GM04504 (cell line): ENCODE data around the gene ZFP62.
A peak's percentile ranks its signal among the peaks of the same experiment; 100 is the strongest.
"Not testable (repeated sequence)": the region's sequence is repeated elsewhere in the genome, so short reads cannot be mapped to it uniquely, and the experiment has no call there.

Source experiments
- DNase-seq: peaks from one replicate; pipeline ENCODE4 v3.0.0-alpha.2; 2012; ENCODE audit warnings: low read depth

The ZFP62 gene

DNA sequence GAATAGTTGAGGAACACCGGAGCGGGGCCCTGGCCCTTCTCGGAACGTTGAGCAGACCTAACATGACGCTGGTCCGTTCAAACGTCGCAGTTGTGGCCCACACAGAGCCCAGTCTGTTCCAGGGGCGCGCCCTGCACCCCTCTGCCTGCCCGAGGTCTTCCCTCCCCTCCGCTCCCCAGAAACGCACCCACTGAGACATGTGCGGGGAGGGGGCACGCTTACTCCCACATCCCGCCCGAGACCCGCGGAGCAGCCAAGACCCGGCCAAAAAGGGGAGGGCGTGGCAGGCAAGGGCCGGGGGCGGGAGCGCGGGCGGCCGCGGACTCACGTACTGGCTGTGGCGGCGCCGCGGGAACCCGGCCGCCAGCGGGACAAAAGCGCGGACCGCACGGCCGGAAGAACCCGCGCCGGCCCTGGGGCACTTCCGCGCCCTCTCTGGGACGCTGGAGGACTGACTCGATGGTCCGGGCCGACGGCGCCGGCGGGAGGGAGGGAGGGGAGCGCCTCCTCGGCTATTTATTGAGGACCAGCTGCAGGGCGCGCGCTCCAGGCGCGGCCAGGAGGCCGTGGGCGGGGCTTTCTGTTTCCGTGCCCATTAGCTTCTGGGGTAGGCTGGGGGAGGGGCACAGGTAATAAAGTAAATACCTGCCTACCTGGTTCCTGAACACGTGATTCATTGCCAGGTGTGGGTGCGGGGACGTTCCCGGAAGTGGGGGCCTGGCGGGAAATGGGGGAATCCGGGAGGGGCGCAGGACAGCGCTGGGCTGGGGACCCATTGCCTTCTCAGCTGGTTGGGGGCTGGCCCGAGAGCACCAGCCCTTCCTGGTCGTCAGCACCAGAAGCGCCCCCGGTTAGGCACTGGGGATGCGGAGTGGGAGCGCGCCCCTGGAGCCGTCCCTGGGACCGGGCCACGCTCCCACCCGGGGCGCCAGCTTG is at the start of gene ZFP62:
Gene ZFP62, minus strand, starts transcription at position 390 of the 936 bp plus-strand sequence. Its CDS starts 57 bp downstream, at position 333.
- peak; percentile 76 for DNase-seq

DNA sequence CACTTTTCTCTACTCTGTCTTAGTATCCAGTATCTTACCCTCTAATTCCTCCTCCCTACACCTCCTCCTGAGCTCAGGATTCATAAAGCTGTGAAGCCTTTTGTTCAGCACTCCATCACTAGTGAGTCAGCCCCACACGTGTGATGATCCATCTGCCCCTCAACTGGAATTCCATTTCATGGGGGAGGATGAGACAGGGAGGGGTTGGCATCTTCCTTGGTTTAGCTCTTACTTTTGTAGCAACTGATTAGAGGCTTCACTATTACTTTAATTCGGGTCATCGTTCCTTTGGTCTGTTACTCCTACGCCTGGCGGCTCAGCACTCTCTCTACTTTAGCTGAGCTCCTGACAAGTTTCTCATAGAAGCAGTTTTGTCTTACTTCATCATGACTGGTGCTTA is 49.7 kb upstream of the ZFP62 start:
- DNase-seq: no peak

DNA sequence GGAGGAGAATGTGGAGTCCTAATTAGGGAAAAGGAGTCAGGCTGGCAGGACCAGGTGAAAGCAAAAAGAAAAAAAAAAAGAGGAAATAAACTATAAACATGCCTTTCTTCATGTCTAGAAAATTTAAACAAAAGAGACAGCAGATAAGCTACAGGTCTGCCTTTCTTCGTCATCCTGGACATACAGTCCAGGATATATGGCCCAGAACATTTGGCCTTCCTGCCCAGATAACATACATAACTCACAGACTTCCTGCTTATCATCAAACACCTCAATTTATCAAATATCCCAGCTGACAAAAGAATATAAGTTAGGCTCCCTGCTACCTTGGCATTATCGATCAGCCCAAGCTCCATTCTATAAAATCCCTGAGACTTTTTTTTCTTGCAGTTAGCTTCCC is 49.1 kb upstream of the ZFP62 start:
- no peak for DNase-seq

DNA sequence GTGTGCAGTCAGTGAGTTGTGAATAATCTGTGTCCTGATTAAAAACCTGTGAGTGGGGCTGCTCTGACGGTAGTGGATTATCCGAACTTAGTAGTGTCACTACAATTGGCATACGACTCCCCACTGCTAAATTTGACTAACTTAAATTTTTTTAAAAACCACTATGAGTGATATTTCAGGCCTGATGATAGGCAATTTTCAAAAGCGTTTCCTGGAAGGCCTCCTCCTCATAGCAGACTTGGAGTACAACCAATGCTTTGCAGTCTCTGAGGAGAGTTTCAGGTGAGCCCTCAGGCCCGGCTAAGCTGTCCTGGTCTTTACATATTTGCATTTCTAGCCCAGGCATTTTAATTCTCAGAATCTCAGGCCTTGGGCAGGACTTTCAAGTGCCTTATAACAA is 48.7 kb upstream of the ZFP62 start:
- DNase-seq: no peak

DNA sequence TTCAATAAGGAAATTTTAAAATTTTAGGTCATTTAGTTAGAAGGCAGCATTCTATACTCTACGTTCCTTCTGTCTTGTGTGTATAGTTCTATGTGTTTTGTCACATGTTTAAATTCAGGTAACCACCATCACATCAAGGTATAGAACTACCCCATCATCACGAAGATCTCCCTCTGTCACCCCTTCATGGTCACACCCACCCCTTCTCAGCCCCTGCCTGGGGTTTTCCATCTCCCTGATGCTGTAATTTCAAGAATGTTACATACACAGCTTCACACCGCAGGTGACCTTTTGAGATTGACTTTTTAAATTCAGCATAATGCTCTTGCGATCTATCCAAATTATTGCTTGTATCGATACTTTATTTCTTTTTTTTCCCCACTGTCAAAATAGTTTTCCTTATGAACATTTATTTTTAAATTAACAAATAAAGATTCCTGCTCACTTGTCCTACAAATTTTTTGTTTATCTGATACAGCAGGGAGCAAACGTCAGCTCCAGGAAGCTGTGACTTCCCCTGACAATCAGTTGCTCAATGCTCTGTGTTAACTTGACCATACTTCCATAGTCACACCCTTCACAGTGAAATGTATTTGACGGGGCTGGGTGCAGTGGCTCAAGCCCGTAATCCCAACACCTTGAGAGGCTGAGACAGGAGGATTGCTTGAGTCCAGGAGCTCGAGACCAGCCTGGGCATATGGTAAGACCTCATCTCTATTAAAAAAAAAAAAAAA is 48.1 kb upstream of the ZFP62 start:
- DNase-seq: no peak

DNA sequence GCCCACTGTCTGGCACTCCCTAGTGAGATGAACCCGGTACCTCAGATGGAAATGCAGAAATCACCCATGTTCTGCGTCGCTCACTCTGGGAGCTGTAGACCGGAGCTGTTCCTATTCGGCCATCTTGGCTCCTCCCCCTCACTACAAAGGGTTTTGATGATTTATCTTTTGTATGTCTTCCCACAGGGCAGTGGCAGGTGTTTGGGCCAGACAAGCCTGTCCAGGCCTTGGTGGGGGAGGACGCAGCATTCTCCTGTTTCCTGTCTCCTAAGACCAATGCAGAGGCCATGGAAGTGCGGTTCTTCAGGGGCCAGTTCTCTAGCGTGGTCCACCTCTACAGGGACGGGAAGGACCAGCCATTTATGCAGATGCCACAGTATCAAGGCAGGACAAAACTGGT is 47.3 kb upstream of the ZFP62 start:
- no peak for DNase-seq

DNA sequence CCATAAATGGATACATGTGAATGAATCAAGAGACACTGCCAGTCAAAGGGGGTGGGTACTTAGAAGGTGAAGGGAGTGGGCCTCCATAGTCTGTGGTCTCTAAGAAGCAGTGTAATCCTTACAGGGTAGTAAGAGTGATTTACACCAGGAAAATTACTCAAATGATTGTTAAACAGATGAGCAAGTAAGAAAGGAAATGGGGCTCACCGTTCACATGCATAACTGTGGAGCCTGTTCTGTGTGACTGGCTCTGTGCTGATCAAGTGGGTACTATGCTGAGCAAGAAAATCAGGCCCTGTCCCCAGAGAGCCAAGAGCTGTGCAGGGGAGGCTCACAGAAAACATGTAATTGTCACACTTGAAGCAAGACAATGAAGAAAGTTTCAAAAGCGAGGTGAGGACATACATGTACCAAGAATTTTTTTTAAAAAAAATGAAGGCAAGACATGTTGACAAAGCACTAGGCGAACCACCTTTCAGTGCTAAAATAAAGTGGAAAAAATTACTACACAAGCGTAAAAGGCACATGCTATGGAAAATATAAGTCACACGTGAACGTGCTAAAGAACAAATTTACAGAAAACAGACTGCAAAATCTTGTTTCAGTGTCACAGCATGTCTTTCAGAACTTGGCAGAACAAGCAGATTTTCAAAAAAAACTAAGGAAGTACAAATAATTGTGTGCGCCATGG is 40.4 kb upstream of the ZFP62 start:
- no peak for DNase-seq

DNA sequence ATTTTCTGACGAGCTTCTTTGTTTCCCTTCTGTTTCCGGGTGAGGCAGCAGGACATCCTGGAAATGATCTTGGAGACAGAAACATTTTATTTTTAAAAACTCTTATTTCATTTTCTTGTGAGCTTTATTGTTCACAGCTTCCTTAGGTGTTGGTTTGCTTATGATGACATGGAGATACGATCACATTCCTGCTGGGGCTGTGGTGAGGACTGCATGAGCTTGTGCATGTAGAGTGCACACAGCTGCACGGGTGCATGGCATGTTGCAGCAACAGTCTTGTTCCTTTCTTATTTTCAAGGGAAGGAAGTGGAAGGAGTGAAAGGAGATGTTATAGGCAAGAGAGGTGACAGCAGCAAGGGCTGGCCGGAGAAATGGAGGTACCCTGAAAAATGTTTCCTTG is 39.1 kb upstream of the ZFP62 start:
- no peak for DNase-seq

DNA sequence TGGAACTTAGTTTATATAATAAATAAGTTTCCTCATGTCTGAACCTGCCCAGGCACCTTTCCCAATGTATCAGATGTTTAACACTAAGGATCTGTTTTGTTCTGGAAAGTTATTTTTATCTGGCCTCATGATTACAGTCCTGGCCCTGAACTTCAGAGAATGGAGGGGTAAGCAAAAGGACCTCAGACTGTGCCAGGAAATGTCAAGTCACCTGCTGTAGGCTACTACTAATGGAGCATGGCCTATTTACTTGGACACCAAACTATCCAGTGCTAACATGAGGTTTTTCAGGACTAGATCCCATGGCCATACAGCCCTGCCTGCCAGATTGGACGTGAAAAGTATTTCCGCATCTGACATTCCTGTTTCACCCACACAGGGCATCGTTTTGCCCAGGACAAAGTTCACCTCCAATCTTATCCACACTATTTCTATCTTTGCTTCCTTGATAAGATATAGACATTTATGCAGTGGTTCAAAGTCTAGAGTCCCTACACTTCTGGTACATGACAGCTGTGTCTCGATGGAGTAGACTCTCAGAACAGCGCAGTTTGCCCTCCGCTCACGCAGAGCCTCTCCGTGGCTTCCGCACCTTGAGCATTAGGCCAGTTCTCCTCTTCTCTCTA is 37.7 kb upstream of the ZFP62 start, which contains the start of gene BTNL8:
Gene BTNL8, plus strand, starts transcription at position 539 of the 626 bp plus-strand sequence. CDS start 152 bp downstream, outside the sequence.
- DNase-seq: no peak

DNA sequence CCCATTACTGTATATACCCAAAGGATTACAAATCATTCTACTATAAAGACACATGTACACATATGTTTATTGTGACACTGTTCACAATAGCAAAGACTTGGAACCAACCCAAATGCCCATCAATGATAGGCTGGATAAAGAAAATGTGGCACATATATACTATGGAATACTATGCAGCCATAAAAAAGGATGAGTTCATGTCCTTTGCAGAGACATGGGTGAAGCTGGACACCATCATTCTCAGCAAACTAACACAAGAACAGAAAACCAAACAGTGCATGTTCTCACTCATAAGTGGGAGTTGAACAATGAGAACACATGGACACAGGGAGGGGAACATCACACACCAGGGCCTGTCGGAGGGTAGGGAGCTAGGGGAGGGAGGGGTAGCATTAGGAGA is 34.3 kb upstream of the ZFP62 start:
- DNase-seq: not testable (repeated sequence)

DNA sequence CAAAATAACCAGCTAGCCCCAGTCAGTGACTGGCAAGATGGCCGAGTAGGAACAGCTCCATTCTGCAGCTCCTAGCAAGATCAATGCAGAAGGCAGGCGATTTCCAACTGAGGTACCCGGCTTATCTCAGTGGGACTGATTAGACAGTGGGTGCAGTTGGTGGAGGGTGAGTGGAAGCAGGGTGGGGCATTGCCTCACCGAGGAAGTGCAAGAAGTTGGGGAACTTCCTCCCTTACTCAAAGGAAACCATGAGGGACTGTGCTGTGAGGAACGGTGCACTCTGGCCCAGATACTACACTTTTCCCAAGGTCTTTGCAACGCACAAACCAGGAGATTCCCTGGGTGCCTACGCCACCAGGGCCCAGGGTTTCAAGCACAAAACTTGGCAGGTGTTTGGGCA is 28.3 kb upstream of the ZFP62 start:
- DNase-seq: no peak

DNA sequence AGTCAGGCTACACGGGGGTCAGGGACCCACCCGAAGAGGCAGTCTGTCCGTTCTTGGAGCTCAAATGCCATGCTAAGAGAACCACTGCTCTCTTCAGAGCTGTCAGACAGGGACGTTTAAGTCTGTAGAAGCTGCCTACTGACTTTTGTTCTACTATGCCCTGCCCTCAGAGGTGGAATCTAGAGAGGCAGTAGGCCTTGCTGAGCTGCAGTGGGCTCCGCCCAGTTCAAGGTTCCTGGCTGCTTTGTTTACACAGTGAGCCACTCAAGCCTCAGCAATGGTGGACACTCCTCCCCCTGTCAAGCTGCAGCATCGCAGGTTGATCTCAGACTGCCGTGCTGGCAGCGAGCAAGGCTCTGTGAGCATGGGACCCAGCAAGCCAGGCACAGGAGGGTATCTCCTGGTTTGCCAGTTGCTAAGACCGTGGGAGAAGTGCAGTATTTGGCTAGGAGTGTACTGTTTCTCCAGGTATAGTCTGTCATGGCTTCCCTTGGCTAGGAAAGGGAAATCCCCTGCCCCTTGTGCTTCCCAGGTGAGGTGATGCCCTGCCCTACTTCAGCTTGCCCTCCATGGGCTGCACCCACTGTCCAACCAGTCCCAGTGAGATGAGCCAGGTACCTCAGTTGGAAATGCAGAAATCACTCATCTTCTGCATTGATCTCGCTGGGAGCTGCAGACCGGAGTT is 24.9 kb upstream of the ZFP62 start:
- DNase-seq: not testable (repeated sequence)

DNA sequence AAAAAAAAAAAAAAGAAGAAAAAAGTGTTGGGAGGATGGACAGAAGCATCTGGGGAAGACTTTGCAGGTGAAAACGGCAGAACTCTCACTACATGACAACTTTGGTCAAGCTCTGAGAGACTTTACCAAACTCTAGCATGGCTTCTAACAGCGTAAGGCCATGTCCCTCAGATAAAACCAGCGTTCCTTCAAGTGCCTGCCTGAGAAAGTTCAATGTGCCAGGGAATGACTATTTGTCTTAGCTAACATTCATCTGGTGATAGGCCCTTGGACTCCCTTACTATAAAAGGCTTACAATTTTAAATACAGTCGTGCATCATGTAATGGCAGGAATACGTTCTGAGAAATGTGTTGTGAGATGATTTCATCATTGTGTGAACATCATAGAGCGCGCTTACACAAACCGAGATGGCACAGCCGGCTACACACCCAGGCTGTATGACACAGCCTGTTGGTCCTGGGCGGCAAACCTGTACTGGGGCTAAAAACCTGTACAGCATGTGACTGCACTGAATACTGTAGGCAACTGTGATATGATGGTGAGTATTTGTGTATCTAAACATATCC is 14.9 kb upstream of the ZFP62 start:
- no peak for DNase-seq

DNA sequence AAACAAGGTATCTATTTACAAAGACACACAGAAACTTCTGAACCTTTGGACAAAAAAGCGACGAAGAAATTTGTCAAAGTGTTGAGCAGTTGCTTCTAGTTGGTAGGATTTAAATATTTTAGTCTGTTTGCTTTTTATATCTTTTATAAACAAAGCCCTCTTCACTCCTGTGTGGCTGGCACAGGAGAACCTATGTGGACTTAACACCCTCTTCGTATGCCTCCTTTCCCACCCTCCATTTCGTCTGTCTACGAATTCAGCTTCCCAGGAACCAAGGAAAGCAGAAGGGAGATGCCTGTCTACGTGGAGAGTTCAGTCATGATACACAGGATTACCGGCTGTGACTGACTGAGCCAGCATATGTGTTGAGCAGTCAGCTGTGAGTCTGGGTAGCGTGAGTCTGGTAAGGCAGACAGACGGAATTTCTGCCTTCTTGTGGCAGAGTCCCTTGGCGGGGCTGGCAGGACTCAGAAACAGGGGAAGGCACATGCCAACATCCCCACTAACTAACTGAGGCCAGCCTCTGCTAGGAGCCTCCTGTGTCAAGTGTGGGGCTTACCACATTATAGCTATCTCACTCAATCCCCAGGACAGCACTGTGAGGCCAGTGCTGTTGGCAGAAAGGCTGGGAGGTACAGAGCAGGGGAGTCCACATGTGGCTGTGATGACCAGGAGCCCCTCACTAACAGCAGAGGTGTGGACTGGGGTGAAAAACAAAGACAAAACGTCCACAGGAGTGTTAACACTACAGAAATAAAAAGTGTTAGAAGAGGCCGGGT is 13.9 kb upstream of the ZFP62 start:
- no peak for DNase-seq

DNA sequence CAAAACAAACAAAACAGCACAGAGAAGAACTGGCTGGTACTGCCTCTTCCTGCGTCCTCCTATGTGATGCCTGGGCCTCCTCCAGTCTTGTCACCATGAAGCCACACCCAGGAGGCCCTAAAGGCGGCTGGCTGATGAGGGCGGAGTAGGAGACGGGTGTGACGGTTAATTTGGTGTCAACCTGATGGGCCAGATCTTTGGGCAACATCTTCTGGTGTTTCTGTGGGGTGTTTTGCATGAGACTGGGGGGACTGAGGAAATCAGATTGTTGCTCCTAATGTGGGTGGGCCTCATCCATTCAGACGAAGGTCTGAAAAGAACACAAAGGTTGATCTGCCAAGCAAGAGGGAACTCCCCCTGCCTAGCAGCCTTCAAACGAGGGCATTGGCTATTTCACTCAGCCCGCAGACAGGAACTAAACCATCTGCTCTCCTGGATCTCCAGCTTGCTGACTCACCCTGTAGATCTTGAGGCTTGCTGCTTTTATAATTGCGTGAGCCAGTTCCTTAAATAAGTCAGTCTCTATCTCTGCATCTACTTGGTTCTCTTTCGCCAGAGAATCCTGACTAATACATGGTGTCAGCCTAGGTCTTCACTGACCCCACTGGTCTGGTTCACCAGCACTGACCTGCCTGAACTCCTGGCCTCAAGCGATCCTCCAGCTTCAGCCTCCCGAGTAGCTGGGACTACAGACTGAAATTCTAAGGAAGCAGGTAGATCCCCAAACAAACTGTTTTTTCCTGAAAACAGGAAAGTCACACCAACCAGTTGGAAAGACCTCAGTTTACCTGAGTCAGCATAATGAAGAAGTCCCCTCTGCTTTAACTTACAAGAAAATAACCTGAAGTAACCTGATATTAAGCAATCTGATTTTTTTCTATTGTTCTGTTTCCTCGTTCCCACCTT is 12.8 kb upstream of the ZFP62 start:
- no peak for DNase-seq

DNA sequence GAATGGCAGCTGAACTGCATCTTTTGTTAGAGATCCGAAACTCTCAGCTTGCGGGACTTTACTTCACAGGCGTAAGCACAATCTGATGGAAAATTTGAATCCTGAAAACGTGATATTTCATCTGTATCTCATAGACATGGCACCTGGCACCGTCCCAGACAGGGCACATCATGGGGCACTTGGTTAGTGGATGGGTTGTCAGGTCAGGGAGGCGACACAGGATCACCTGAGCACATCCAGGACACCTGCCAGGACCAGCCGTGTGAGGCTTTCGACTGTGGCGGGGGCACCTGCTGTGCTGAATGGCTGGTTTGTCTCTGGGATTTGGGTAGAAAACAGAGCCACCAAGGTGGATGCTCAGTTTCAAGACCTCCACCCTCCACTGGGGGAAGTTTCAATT is 11.3 kb upstream of the ZFP62 start:
- DNase-seq: no peak

DNA sequence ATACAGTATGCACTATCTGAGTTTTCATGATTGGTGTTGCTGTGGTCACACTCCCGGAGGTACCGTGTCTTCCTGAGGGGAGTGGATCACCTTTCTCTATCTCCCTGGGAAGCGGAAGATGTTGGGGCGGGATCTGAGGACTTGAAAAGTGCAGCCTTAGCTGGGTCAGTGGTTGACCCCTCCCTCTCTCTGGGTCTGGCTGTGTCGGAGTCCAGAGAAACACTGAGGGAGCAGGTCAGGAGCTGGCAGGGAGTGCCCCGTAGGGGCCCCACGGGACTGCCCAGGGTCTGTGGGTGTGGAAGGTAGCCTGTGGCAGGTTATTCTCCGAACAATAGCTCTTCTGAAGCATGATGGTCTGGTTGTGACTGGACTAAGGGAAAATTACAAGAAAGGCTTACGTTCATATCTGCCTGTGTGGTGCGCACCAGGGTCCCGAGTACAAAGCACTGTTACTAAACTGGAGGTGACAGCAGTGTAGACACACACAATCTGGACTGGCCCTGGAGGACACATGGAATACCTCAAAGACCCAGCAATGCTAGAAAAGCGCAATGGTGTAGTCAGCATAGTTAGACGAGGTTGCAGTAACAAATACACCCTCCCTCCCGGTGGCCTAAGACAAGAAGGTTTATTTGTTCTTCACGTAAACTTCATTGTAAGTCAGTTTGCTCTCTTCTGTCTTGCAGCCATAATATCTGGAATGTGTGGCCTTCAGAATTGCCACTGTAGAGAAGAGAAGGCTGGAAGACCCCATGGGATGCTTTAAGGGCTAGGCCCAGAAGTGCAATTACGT is 9.4 kb upstream of the ZFP62 start:
- no peak for DNase-seq

DNA sequence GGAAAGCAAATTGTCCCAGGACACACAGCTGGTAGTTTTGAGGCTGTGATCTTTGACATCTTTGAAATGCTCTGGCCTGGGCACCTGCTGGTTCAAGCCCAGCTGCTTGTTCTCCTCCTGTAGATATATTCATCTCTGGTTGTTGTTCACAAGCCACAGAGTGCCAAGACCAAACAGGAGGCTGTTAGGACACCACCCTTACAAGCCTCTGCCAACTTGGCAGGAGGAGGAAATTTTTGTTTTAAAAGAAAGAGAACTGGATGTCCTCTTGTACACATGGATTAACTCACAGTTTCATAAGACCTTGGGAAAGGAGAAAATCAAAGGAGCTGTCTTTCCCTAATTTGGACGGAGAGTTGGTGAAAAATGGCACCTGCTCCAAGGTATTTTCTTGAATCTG is 8.5 kb upstream of the ZFP62 start:
- DNase-seq: no peak
